SU-DHL-6 (cell line): Measurements from ENCODE around the gene NBPF1.
"Not testable (repeated sequence)": the region's sequence is repeated elsewhere in the genome, so short reads cannot be mapped to it uniquely, and the experiment has no call there.

Source experiments
- CTCF ChIP-seq: fragments of 200-600 bp; sonication (generic); IDR thresholded peaks from one replicate; pipeline ENCODE4 v1.5.1; 2017; ENCODE audit warnings: antibody characterized with exemption, mild to moderate bottlenecking, low read length, moderate library complexity; ENCODE audit not compliant: insufficient read depth, poor library complexity, severe bottlenecking
- EZH2phosphoT487 ChIP-seq: fragments of 200-600 bp; sonication (generic), shearing (Covaris generic); conservative IDR thresholded peaks from 2 replicates; pipeline ENCODE4 v1.6.1; 2018; ENCODE audit warnings: mild to moderate bottlenecking, antibody characterized with exemption, low read length, moderate library complexity, mixed read lengths

DNA sequence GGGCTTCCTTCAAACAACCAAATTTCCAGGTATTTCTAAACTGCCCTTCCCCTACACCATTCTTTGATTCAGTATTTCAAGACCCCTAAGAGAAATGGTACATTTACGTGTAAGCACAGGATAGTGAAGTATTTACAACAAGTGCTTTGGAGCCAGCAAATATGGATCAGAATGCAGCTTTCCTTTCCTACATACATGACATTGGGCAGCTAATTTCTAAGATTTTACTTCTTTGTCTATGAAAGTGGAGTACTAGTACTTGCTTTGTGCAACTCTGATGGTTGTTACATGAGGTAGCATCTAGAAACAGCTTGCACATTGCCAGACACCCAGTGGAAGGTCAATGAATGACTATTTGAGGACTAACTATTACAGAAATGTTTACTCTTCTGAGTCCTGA lies 38.2 kb upstream of the NBPF1 start:
- TF ChIP-seq CTCF, EZH2phosphoT487: not testable (repeated sequence)
